ENCODE data around the gene TMEM72. TPM values are rescaled to one million over a fixed set of nuclear protein-coding genes. Genes with fewer than 3 reads are reported as not detected.

TMEM72 gene
- total RNA-seq, 3 donors from 2014 or later, result not detected

DNA sequence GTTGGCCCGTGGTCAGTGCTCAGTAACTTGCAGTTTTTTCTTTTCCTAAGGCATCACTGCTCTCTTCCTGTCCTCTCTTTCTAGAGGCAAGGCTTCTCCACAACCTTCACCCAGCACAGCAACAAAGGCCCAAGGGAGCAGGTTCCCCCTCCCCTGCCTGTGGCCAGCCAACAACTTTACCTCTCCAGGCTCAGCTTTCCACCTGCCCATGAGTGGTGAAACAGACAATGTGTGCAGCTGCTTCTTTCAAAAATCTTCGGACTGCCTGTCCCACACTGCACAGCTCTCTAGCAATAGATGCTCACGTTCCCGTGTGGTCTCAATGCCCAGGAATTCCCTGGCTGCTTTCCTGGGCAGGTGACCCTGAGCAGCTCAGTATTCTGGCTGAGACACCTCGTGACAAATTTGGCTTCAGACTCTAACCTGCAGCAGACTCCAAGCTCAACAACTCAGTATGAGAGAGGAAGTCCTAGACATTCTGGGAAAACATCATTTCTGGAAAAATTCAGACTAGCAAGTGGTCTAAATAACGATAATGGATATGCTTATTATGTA, 28.9 kb upstream of the TMEM72 start:
- intact Hi-C loops (cut with DNase I; ENCODE audit: low total_unique reads), result no loop called here
- Histone ChIP-seq H3K4me3 (no peak overlapping the region), H3K4me1 (no peaks in the 10 kb centered on the region), H3K36me3 (no peaks in the 10 kb centered on the region), H3K9me3 (no peaks in the 10 kb centered on the region), H3K27me3 (no peaks in the 10 kb centered on the region), H3K27ac (no peak overlapping the region)
- DNase-seq (ENCODE audit: low spot score in 2 of 2), result peak in 1 of 2 donors; percentile 48
- TF ChIP-seq POLR2AphosphoS5 (IDR thresholded peaks at IDR 0.05) (no peak), POLR2A (IDR thresholded peaks at IDR 0.05) (no peak)
- TF ChIP-seq, protein P1, sequence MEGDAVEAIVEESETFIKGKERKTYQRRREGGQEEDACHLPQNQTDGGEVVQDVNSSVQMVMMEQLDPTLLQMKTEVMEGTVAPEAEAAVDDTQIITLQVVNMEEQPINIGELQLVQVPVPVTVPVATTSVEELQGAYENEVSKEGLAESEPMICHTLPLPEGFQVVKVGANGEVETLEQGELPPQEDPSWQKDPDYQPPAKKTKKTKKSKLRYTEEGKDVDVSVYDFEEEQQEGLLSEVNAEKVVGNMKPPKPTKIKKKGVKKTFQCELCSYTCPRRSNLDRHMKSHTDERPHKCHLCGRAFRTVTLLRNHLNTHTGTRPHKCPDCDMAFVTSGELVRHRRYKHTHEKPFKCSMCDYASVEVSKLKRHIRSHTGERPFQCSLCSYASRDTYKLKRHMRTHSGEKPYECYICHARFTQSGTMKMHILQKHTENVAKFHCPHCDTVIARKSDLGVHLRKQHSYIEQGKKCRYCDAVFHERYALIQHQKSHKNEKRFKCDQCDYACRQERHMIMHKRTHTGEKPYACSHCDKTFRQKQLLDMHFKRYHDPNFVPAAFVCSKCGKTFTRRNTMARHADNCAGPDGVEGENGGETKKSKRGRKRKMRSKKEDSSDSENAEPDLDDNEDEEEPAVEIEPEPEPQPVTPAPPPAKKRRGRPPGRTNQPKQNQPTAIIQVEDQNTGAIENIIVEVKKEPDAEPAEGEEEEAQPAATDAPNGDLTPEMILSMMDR (IDR thresholded peaks at IDR 0.05), result no peak

DNA sequence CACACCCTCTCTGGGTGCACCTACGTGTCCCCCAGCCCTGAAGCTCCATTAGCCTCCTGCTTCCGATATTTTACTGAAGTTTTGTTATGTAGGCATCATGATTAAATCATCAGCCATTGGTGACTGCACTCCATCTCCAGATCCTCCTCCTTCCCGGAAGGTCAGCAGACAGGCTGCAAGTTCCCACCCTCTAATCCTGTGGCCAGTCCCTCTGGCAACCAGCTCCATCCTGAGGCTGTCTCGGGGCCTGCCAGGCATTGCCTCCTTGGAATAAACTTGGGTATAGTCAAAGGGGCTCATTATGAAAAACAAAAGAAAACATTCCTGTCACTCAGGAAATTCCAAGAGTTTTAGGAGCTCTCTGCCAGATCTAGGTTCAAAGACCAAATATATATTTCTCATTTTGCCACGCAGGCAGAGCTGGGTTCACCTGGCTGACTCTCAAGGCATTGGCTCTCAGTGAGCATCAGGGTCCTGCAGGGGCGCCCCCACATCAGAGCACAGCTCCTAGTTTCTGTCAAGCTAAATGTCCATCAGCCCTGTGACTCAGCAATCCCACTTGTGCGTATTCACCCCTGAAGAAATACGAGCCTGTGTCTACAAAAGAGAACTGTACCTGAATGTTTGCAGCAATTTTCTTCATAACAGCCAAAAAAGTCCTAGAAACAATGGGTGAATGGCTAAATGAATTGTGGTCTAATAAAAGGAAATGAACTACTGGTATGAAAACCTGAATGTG, 27.4 kb upstream of the TMEM72 start:
- TF ChIP-seq POLR2A (IDR thresholded peaks at IDR 0.05), result no peak
- no peak for TF ChIP-seq POLR2AphosphoS5 (IDR thresholded peaks at IDR 0.05)
- TF ChIP-seq, protein P1 (IDR thresholded peaks at IDR 0.05), result no peak
- intact Hi-C loops (cut with DNase I; ENCODE audit: low total_unique reads), result no loop called here
- Histone ChIP-seq H3K36me3 (no peaks in the 10 kb centered on the region), H3K27ac (no peak overlapping the region), H3K27me3 (no peaks in the 10 kb centered on the region), H3K9me3 (no peaks in the 10 kb centered on the region), H3K4me1 (no peaks in the 10 kb centered on the region), H3K4me3 (no peak overlapping the region)
- no peak for DNase-seq (ENCODE audit: low spot score in 2 of 2)

DNA sequence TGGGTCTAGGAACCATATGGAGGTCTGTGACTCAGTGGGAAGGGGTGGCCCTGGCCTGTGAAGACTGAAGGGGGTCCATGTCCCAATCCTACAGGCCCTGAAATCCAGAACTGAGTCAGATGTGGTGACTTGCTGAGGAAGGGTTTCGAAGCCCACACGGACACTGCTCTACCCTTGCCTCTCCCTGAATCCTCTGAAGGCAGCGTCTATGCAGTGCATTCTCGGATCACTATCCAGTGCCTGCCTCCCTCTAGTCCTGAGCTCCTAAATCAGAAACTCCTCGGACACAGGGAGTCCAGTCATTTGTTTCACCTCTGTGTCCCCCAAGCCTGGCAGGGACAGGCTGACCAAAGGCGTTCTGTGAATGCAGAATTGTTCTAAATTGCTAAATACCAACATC, 25.4 kb upstream of the TMEM72 start:
- intact Hi-C loops (cut with DNase I; ENCODE audit: low total_unique reads), result no loop called here
- no peak overlapping the region for H3K4me3 ChIP-seq
- no peaks in the 10 kb centered on the region for H3K4me1 ChIP-seq
- TF ChIP-seq POLR2AphosphoS5 (IDR thresholded peaks at IDR 0.05) (no peak), POLR2A (IDR thresholded peaks at IDR 0.05) (no peak)
- TF ChIP-seq, protein P1 (IDR thresholded peaks at IDR 0.05), result no peak
- H3K9me3 ChIP-seq, result no peaks in the 10 kb centered on the region
- no peaks in the 10 kb centered on the region for H3K27me3 ChIP-seq
- H3K36me3 ChIP-seq, result no peaks in the 10 kb centered on the region
- no peak for DNase-seq (ENCODE audit: low spot score in 2 of 2)
- no peak overlapping the region for H3K27ac ChIP-seq

DNA sequence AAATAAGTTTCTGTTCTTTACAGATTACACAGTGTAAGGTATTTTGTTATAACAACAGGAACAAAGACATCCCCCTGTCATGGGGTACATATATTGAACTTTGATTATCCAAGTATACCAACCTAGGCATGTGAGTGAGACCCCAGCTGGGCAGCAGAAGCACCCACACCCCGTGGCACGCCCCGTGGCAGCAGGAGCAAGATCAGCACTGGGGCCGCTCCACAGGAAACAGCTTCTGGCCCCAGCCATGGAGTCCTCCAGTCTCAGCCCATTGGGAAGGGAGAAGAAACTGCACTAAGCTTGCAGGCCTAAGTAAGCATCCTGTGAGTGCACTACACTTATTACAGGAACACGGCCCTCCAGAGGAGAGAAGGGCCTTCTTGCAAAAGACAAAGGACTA, 24.2 kb upstream of the TMEM72 start:
- Histone ChIP-seq H3K27me3 (no peaks in the 10 kb centered on the region), H3K4me3 (no peak overlapping the region), H3K36me3 (no peaks in the 10 kb centered on the region), H3K9me3 (no peaks in the 10 kb centered on the region), H3K27ac (no peak overlapping the region), H3K4me1 (no peaks in the 10 kb centered on the region)
- intact Hi-C loops (cut with DNase I; ENCODE audit: low total_unique reads), result no loop called here
- TF ChIP-seq, protein P1 (IDR thresholded peaks at IDR 0.05), result no peak
- no peak for TF ChIP-seq POLR2A (IDR thresholded peaks at IDR 0.05)
- no peak for TF ChIP-seq POLR2AphosphoS5 (IDR thresholded peaks at IDR 0.05)
- DNase-seq (ENCODE audit: low spot score in 2 of 2), result no peak

DNA sequence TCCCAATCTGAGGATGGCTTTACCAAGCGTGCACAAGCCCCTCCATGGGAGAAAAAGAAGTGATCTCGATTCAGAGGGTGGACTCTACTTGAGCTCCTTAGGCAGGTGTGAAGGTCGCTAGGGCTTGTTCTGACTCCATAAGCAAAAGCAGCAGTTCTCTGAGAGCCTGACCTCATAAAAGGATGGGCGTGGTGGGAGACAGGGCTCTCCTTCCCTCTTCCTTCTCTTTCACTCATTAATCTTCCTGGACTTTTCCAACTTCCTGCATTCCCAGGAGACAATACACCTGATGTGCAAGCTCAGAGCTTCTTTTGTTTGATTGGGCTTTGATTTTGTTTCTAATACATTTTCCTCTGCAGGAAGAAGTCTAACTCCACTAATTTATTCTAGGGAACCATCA, 22.3 kb upstream of the TMEM72 start:
- H3K27ac ChIP-seq, result no peak overlapping the region
- intact Hi-C loops (cut with DNase I; ENCODE audit: low total_unique reads), result no loop called here
- no peaks in the 10 kb centered on the region for H3K36me3 ChIP-seq
- no peak overlapping the region for H3K4me3 ChIP-seq
- no peaks in the 10 kb centered on the region for H3K27me3 ChIP-seq
- H3K9me3 ChIP-seq, result no peaks in the 10 kb centered on the region
- TF ChIP-seq, protein P1 (IDR thresholded peaks at IDR 0.05), result no peak
- TF ChIP-seq POLR2A (IDR thresholded peaks at IDR 0.05) (no peak), POLR2AphosphoS5 (IDR thresholded peaks at IDR 0.05) (no peak)
- DNase-seq (ENCODE audit: low spot score in 2 of 2), result no peak
- no peaks in the 10 kb centered on the region for H3K4me1 ChIP-seq

All from breast epithelium (tissue), 4 donors.